ENCODE measurements around the gene GRSF1. TPM values are rescaled to one million over a fixed set of nuclear protein-coding genes. Genes with fewer than 3 reads are reported as not detected.
"Not testable (repeated sequence)": the region's sequence is repeated elsewhere in the genome, so short reads cannot be mapped to it uniquely, and the experiment has no call there.

The GRSF1 gene
- total and polyA plus RNA-seq, 2 experiments from 2014 or later: 113 to 118 TPM

- Histone ChIP-seq H4K20me1 (ENCODE audit: insufficient read depth) (no peaks in the 10 kb centered on the region), H3K9me2 (ENCODE audit: insufficient read depth) (no peaks in the 10 kb centered on the region), H3K9me3 (ENCODE audit: low read depth) (no peaks in the 10 kb centered on the region), H3K36me3 (ENCODE audit: low read depth) (peaks cover 48% of the 10 kb centered on the region), H2AFZ (no peak overlapping the region), H3K4me1 (ENCODE audit: insufficient read depth) (peaks cover 10% of the 10 kb centered on the region), H3K79me2 (ENCODE audit: insufficient read depth) (no peaks in the 10 kb centered on the region), H3K4me2 (ENCODE audit: unreplicated experiment) (no peak overlapping the region), H3K27me3 (replicated peaks; ENCODE audit: insufficient read depth) (no peaks in the 10 kb centered on the region), H3K4me3 (no peak overlapping the region), H3K9ac (no peak overlapping the region), H3K27ac (no peak overlapping the region), H3F3A (ENCODE audit: insufficient read depth) (0 out of 2 replicates have a peak, but pooled peaks cover 9% of the 10 kb centered on the region)
- TF ChIP-seq EZH2phosphoT487 (IDR thresholded peaks at IDR 0.05; ENCODE audit: insufficient read depth, low read depth) (no peak), EZH2 (IDR thresholded peaks at IDR 0.05; ENCODE audit: insufficient read depth, poor library complexity, severe bottlenecking) (no peak)
- in situ Hi-C loops (cut with MboI): no loop called here
- 85 to 89% methylated on average over 6 of the region's 6 CpGs for WGBS, 2 experiments (ENCODE audit: low coverage in 1 of 2, low lambda C conversion rate in 2 of 2, missing lambda C conversion rate in 2 of 2)
- DNase-seq: no peak
Observed at GRCh38 chr4:70772929-70773555, 66.6 kb downstream of the GRSF1 start.

- H3K4me2 ChIP-seq (ENCODE audit: unreplicated experiment); H3K9me2 ChIP-seq (ENCODE audit: insufficient read depth); H3K27me3 ChIP-seq (replicated peaks; ENCODE audit: insufficient read depth); H3K27ac ChIP-seq; H3K9ac ChIP-seq; H3F3A ChIP-seq (ENCODE audit: insufficient read depth); DNase-seq; H3K9me3 ChIP-seq (ENCODE audit: low read depth); H4K20me1 ChIP-seq (ENCODE audit: insufficient read depth); H2AFZ ChIP-seq; in situ Hi-C loops (cut with MboI); H3K79me2 ChIP-seq (ENCODE audit: insufficient read depth); H3K4me3 ChIP-seq: not testable (repeated sequence)
- peaks cover 49% of the 10 kb centered on the region for H3K36me3 ChIP-seq (ENCODE audit: low read depth)
- WGBS, 2 experiments (ENCODE audit: low coverage in 1 of 2, low lambda C conversion rate in 2 of 2, missing lambda C conversion rate in 2 of 2): 97 to 100% methylated on average over 1 of the region's 1 CpG
- H3K4me1 ChIP-seq (ENCODE audit: insufficient read depth): peaks cover 12% of the 10 kb centered on the region
Observed at GRCh38 chr4:70769396-70769795, 70.3 kb downstream of the GRSF1 start.

GRCh38 chr4:70768301-70768948, 71.3 kb downstream of the GRSF1 start:
- H3K36me3 ChIP-seq (ENCODE audit: low read depth): peaks cover 51% of the 10 kb centered on the region
- H4K20me1 ChIP-seq (ENCODE audit: insufficient read depth): no peaks in the 10 kb centered on the region
- H3K4me2 ChIP-seq (ENCODE audit: unreplicated experiment): peak overlapping the region; percentile 21
- peaks cover 7% of the 10 kb centered on the region for H3K79me2 ChIP-seq (ENCODE audit: insufficient read depth)
- no peaks in the 10 kb centered on the region for H3K9me3 ChIP-seq (ENCODE audit: low read depth)
- H3F3A ChIP-seq (ENCODE audit: insufficient read depth): 0 out of 2 replicates have a peak, but pooled peaks cover 10% of the 10 kb centered on the region
- H3K27ac ChIP-seq: 0 out of 2 replicates have a peak overlapping the region, but pooled peaks have one; percentile 29
- H3K27me3 ChIP-seq (replicated peaks; ENCODE audit: insufficient read depth): no peaks in the 10 kb centered on the region
- peak; percentile 28 for DNase-seq
- H3K9me2 ChIP-seq (ENCODE audit: insufficient read depth): no peaks in the 10 kb centered on the region
- 76 to 83% methylated on average over 3 of the region's 3 CpGs for WGBS, 2 experiments (ENCODE audit: low coverage in 1 of 2, low lambda C conversion rate in 2 of 2, missing lambda C conversion rate in 2 of 2)
- H3K4me1 ChIP-seq (ENCODE audit: insufficient read depth): peaks cover 12% of the 10 kb centered on the region
- no peak overlapping the region for H2AFZ ChIP-seq
- H3K4me3 ChIP-seq: no peak overlapping the region
- TF ChIP-seq EZH2phosphoT487 (IDR thresholded peaks at IDR 0.05; ENCODE audit: insufficient read depth, low read depth): no peak
- TF ChIP-seq EZH2 (IDR thresholded peaks at IDR 0.05; ENCODE audit: insufficient read depth, poor library complexity, severe bottlenecking): no peak
- in situ Hi-C loops (cut with MboI): no loop called here
- no peak overlapping the region for H3K9ac ChIP-seq

Small RNA genes within 50 kb of the gene (small RNA-seq; reads per million reads assigned to genes)
- gene RF00026 (ENCODE audit: low read depth, low replicate concordance) (not detected), gene RNU6-891P (ENCODE audit: low read depth, low replicate concordance) (not detected)

Other genes with a start within 250 kb of the GRSF1 start
- gene AMBN, start 247.6 kb downstream of the GRSF1 start, total RNA-seq (2014; rRNA removed; shearing (Covaris generic)): not detected in 2 replicates
- not detected in 2 replicates for gene AMBN, start 247.6 kb downstream of the GRSF1 start, polyA plus RNA-seq (2016; fragmentation: Nextera tagmentation; extraction: Ambion mirVana)
- gene ENAM, start 211.1 kb downstream of the GRSF1 start, total RNA-seq (2014; rRNA removed; shearing (Covaris generic)): not detected in 2 replicates
- not detected in 2 replicates for gene ENAM, start 211.1 kb downstream of the GRSF1 start, polyA plus RNA-seq (2016; fragmentation: Nextera tagmentation; extraction: Ambion mirVana)
- gene JCHAIN, start 173.4 kb downstream of the GRSF1 start, total RNA-seq (2014; rRNA removed; shearing (Covaris generic)): 2.3 and 3.0 TPM in 2 replicates
- gene JCHAIN, start 173.4 kb downstream of the GRSF1 start, polyA plus RNA-seq (2016; fragmentation: Nextera tagmentation; extraction: Ambion mirVana): 4.7 and 4.9 TPM in 2 replicates
- 22.8 and 27.1 TPM in 2 replicates for gene UTP3, start 151.4 kb downstream of the GRSF1 start, total RNA-seq (2014; rRNA removed; shearing (Covaris generic))
- gene UTP3, start 151.4 kb downstream of the GRSF1 start, polyA plus RNA-seq (2016; fragmentation: Nextera tagmentation; extraction: Ambion mirVana): 17.8 and 19.2 TPM in 2 replicates
- 24.0 and 36.2 TPM in 2 replicates for gene RUFY3, start 117.9 kb downstream of the GRSF1 start, total RNA-seq (2014; rRNA removed; shearing (Covaris generic))
- 12.9 and 13.5 TPM in 2 replicates for gene RUFY3, start 117.9 kb downstream of the GRSF1 start, polyA plus RNA-seq (2016; fragmentation: Nextera tagmentation; extraction: Ambion mirVana)
- 10.2 and 11.6 TPM in 2 replicates for gene MOB1B, start 62.5 kb upstream of the GRSF1 start, total RNA-seq (2014; rRNA removed; shearing (Covaris generic))
- 7.1 and 7.5 TPM in 2 replicates for gene MOB1B, start 62.5 kb upstream of the GRSF1 start, polyA plus RNA-seq (2016; fragmentation: Nextera tagmentation; extraction: Ambion mirVana)
- 32.6 and 33.1 TPM in 2 replicates for gene DCK, start 153.8 kb upstream of the GRSF1 start, total RNA-seq (2014; rRNA removed; shearing (Covaris generic))
- 40.3 and 40.6 TPM in 2 replicates for gene DCK, start 153.8 kb upstream of the GRSF1 start, polyA plus RNA-seq (2016; fragmentation: Nextera tagmentation; extraction: Ambion mirVana)